Progenitor cell of endocrine pancreas (in vitro differentiated cells): ENCODE data around the gene DOHH. TPM values are rescaled to one million over a fixed set of nuclear protein-coding genes. Genes with fewer than 3 reads are reported as not detected.

ENCODE experiments used
- DNase-seq: peaks from one replicate; pipeline ENCODE4 v3.0.0; 2021; ENCODE audit warnings: low spot score; ENCODE audit not compliant: unreplicated experiment
- H3K27ac Mint-ChIP-seq: 2 replicates; pipeline ENCODE4 v1.8.0; 2021; ENCODE audit warnings: mild to moderate bottlenecking, moderate library complexity, mixed read lengths
- H3K27me3 Mint-ChIP-seq: 2 replicates; pipeline ENCODE4 v1.8.0; 2021; ENCODE audit warnings: mixed read lengths
- H3K36me3 Mint-ChIP-seq: 2 replicates; pipeline ENCODE4 v1.8.0; 2022; ENCODE audit warnings: mixed read lengths; ENCODE audit not compliant: insufficient read depth
- H3K4me1 Mint-ChIP-seq: 2 replicates; pipeline ENCODE4 v1.8.0; 2021; ENCODE audit warnings: low read depth, mixed read lengths
- H3K4me3 Mint-ChIP-seq: 2 replicates; pipeline ENCODE4 v1.8.0; 2021; ENCODE audit warnings: low read depth, mild to moderate bottlenecking, moderate library complexity, mixed read lengths
- H3K9me3 Mint-ChIP-seq: 2 replicates; pipeline ENCODE4 v1.8.0; 2021; ENCODE audit warnings: low read depth, mixed read lengths
- CTCF ChIP-seq: fragments of 200-600 bp; sonication (generic); IDR thresholded peaks from one replicate; pipeline ENCODE4 v1.5.0; 2021; ENCODE audit warnings: antibody characterized with exemption, mild to moderate bottlenecking; ENCODE audit not compliant: unreplicated experiment
- total RNA-seq: library from RNA; stranded (reverse); gene quantifications from 2 replicates; pipeline ENCODE4 v1.2.1, GENCODE V29; 2021

DOHH gene
- total RNA-seq, 1 donor from 2014 or later: 9.9 TPM

- Mint-ChIP-seq H3K4me3 (no peak overlapping the region), H3K36me3 (no peaks in the 10 kb centered on the region), H3K9me3 (no peaks in the 10 kb centered on the region), H3K27ac (no peak overlapping the region), H3K27me3 (peaks cover 6% of the 10 kb centered on the region), H3K4me1 (peaks cover 7% of the 10 kb centered on the region)
- no peak for TF ChIP-seq CTCF
- DNase-seq: no peak
These were observed 22.5 kb downstream of the DOHH start for GRCh38 chr19:3477951-3478350.

GRCh38 chr19:3477506-3477905 is 23.0 kb downstream of the DOHH start:
- no peak for DNase-seq
- Mint-ChIP-seq H3K4me3 (no peak overlapping the region), H3K27ac (no peak overlapping the region), H3K36me3 (no peaks in the 10 kb centered on the region), H3K4me1 (peaks cover 7% of the 10 kb centered on the region), H3K9me3 (no peaks in the 10 kb centered on the region), H3K27me3 (peaks cover 6% of the 10 kb centered on the region)
- TF ChIP-seq CTCF: no peak

GRCh38 chr19:3476830-3477229 is 23.6 kb downstream of the DOHH start:
- H3K9me3 Mint-ChIP-seq: no peaks in the 10 kb centered on the region

GRCh38 chr19:3475449-3475848 is 25.0 kb downstream of the DOHH start:
- no peak for DNase-seq
- Mint-ChIP-seq H3K4me3 (no peak overlapping the region), H3K27ac (no peak overlapping the region), H3K9me3 (no peaks in the 10 kb centered on the region), H3K4me1 (peaks cover 3% of the 10 kb centered on the region), H3K27me3 (peaks cover 4% of the 10 kb centered on the region), H3K36me3 (no peaks in the 10 kb centered on the region)
- no peak for TF ChIP-seq CTCF

More at GRCh38 chr19:3476830-3477229, 23.6 kb downstream of the DOHH start:
- no peak for TF ChIP-seq CTCF
- DNase-seq: no peak
- peaks cover 5% of the 10 kb centered on the region for H3K4me1 Mint-ChIP-seq
- no peak overlapping the region for H3K4me3 Mint-ChIP-seq
- no peak overlapping the region for H3K27ac Mint-ChIP-seq
- peaks cover 2% of the 10 kb centered on the region for H3K27me3 Mint-ChIP-seq
- H3K36me3 Mint-ChIP-seq: no peaks in the 10 kb centered on the region

- no peak overlapping the region for H3K27ac Mint-ChIP-seq
- no peak for TF ChIP-seq CTCF
- no peak overlapping the region for H3K4me3 Mint-ChIP-seq
- no peak for DNase-seq
- peaks cover 3% of the 10 kb centered on the region for H3K4me1 Mint-ChIP-seq
- no peaks in the 10 kb centered on the region for H3K9me3 Mint-ChIP-seq
- no peaks in the 10 kb centered on the region for H3K36me3 Mint-ChIP-seq
- H3K27me3 Mint-ChIP-seq: peaks cover 11% of the 10 kb centered on the region
These were observed 25.9 kb downstream of the DOHH start for GRCh38 chr19:3474614-3475013.
